GM12875 (cell line): Measurements from ENCODE around the gene NECTIN2.

Source experiments
- H3K4me3 ChIP-seq: one replicate; pipeline ENCODE4 v1.5.1; 2011; ENCODE audit warnings: low read depth, low read length, control low read depth
- TF ChIP-seq, protein P1 (sequence below): IDR thresholded peaks from 2 replicates; pipeline ENCODE4 v1.5.1; 2011; ENCODE audit warnings: low read depth, mild to moderate bottlenecking, control low read depth, inconsistent platforms, low read length, moderate library complexity, borderline replicate concordance; ENCODE audit not compliant: insufficient read depth

The NECTIN2 gene

DNA sequence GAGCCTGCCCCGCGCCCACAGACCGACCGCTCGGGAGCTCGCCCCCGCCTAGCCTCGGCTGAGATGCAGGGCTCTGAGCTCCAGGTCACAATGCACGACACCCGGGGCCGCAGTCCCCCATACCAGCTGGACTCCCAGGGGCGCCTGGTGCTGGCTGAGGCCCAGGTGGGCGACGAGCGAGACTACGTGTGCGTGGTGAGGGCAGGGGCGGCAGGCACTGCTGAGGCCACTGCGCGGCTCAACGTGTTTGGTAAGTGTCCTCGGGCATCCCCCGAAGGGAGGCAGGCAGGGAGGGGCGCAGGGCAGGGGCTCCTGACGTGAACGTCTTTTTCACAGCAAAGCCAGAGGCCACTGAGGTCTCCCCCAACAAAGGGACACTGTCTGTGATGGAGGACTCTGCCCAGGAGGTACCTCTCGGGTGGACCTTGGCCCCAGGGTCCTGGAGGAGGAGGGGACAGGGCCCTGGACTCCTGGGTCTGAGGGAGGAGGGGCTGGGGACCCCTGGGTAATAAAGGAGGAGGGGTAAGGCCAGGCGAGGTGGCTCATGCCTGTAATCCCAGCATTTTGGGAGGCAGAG, 33.9 kb upstream of the NECTIN2 start:
- no peak overlapping the region for H3K4me3 ChIP-seq
- TF ChIP-seq, protein P1, sequence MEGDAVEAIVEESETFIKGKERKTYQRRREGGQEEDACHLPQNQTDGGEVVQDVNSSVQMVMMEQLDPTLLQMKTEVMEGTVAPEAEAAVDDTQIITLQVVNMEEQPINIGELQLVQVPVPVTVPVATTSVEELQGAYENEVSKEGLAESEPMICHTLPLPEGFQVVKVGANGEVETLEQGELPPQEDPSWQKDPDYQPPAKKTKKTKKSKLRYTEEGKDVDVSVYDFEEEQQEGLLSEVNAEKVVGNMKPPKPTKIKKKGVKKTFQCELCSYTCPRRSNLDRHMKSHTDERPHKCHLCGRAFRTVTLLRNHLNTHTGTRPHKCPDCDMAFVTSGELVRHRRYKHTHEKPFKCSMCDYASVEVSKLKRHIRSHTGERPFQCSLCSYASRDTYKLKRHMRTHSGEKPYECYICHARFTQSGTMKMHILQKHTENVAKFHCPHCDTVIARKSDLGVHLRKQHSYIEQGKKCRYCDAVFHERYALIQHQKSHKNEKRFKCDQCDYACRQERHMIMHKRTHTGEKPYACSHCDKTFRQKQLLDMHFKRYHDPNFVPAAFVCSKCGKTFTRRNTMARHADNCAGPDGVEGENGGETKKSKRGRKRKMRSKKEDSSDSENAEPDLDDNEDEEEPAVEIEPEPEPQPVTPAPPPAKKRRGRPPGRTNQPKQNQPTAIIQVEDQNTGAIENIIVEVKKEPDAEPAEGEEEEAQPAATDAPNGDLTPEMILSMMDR: no peak

DNA sequence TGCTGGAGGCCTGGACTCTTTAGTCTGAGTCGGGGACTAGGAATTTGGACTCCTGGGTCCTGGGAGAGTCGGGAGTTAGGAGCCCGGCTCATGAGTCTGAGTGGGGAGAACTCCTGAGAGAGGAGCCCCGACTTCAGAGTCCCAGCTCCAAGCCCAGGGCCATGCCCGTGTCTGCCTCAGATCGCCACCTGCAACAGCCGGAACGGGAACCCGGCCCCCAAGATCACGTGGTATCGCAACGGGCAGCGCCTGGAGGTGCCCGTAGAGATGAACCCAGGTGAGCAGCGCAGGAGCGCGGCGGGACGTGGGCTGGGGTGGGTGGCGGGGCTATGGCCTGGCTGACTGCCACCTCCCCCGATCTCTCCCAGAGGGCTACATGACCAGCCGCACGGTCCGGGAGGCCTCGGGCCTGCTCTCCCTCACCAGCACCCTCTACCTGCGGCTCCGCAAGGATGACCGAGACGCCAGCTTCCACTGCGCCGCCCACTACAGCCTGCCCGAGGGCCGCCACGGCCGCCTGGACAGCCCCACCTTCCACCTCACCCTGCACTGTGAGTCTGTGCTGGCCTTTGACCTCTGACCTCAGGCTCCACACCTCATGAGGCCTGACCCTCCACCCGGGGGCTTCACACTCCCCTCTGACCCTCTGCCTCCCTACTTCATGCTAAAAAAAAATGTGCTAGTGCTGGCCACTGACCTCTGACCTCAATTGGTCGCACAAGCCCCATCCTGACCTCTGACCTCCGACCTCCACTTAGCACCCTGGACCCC, 32.8 kb upstream of the NECTIN2 start:
- H3K4me3 ChIP-seq: no peak overlapping the region
- TF ChIP-seq, protein P1: no peak

DNA sequence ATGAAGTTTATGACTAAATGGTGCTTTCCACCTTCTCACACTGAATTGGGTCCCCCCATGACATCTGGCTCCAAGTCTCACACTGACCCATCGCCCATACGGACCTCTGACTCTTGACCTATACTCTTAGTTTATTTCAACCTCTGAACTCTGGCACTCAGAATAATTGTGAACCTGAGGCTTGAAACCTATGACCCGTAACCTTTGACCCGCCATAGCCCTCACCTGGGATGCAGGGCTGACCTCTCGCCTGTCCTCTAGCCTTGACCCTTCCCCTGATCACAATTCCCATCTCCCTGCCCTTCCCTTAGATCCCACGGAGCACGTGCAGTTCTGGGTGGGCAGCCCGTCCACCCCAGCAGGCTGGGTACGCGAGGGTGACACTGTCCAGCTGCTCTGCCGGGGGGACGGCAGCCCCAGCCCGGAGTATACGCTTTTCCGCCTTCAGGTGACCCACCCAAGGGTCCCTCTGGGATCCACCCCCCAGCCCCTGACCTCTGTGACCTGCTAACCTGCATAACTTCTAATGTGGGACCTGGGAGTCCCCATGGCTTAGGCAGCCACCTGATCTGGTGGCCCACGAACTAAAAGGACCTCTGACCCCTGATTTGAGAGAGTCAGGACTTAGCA, 32.1 kb upstream of the NECTIN2 start:
- no peak overlapping the region for H3K4me3 ChIP-seq
- TF ChIP-seq, protein P1: no peak

DNA sequence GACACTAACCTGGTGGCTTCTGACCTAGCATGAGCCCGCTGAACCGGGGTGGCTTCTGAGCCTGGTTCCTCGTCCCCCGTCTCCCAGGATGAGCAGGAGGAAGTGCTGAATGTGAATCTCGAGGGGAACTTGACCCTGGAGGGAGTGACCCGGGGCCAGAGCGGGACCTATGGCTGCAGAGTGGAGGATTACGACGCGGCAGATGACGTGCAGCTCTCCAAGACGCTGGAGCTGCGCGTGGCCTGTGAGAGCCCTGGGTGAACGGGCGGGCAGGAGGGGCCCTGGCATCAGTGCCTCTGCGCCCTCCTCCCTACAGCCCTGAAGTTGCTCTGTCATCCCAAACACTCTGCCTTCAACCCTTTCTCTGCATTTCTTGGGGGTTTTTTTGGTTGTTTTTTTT, 31.6 kb upstream of the NECTIN2 start:
- TF ChIP-seq, protein P1: no peak
- no peak overlapping the region for H3K4me3 ChIP-seq

DNA sequence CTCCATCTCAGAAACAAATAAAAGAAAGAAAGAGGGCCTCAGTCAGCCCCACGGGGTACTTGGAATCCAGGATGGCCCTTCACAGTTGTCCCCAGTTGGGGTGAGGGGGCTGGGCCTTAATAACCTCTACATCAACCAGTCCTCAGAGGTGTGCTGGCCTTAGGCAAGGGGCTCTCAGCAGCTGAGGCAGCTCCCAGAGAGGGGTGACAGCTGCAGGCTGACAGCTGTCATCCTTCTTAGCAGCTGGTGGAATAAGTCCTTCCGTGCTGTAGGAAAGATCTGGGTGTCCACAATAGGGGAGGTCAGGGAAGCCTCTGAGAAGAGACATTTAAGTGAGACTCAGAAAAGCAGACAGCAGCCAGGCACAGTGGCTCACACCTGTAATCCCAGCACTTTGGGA, 29.8 kb upstream of the NECTIN2 start:
- TF ChIP-seq, protein P1: no peak
- H3K4me3 ChIP-seq: no peak overlapping the region

DNA sequence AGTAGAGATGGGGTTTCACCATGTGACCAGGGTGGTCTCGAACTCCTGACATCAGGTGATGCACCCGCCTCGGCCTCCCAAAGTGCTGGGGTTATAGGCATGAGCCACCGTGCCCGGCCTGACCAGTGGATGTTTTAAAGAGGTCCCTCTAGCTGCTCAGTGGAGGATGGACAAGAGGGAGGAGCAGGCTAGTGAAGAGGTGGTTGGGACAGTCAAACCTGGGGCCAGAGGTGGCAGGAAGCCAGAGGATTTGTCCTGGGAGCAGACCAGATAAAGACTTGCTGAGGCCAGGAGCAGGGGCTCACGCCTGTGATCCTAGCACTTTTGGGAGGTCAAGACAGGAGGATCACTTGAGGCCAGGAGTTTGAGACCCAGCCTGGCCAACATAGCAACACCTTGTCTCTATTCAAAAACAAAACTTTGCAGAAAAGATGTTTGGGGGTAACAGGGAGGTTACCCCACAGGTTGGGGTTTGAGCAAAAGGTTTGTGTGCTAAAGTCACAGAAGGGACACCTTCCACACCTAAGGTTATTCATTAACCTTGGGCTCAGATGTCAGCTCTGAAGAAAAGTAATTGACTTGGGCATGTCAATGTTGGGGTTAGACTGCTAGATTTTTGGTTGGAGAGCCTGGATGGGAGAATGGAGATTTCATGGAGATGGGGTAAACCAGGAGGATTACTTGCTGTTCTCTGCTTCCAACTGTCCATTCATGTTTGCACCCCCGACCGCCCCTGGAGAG, 28.2 kb upstream of the NECTIN2 start:
- H3K4me3 ChIP-seq: no peak overlapping the region
- TF ChIP-seq, protein P1: no peak
